HCT116 (cell line): Measurements from ENCODE around the gene PCMT1. TPM values are rescaled to one million over a fixed set of nuclear protein-coding genes. Genes with fewer than 3 reads are reported as not detected.

Experiments
- ATAC-seq: fragments of 200-7000 bp; cut with Tn5 transposase; 2 replicates; pipeline ENCODE4 v1.9.1; 2020; ENCODE audit warnings: mild to moderate bottlenecking, moderate library complexity
- BruUV-seq: library from RNA; stranded (reverse); fragments of 400-500 nt; replicated peaks from 2 replicates; lab custom pipeline; 2021; lab: Mats Ljungman, UMichigan
- CTCF ChIA-PET: fragments of 300-600 bp; sonication (Branson Sonifier 250); formaldehyde crosslinking; loops from one replicate; lab custom pipeline; 2021; ENCODE audit warnings: antibody characterized with exemption; lab: Charles Lee
- POLR2A ChIA-PET: fragments of 300-600, 350-600 bp; sonication (Branson Sonifier 250); formaldehyde crosslinking; loops from one replicate; lab custom pipeline; 2021; ENCODE audit warnings: antibody characterized with exemption; lab: Charles Lee
- RAD21 ChIA-PET, 2 experiments: fragments of 300-600 bp; sonication (Branson Sonifier 250); formaldehyde crosslinking; loops; one replicate each; lab custom pipeline; 2023; ENCODE audit warnings: low total read pairs in 2 of 2; ENCODE audit not compliant: uncharacterized antibody in 2 of 2, unreplicated experiment in 2 of 2, low non-redundant PET in 1 of 2; lab: Charles Lee
- DNase-seq: peaks from one replicate; pipeline ENCODE4 v3.0.0-alpha.2; 2010; ENCODE audit warnings: low read depth, low spot score
- H2AFZ ChIP-seq: fragments of 200-600 bp; shearing (Covaris generic), sonication (generic); 2 replicates; pipeline ENCODE4 v1.6.1; 2017; ENCODE audit warnings: low read depth, mixed run types, mixed read lengths, antibody characterized with exemption, low read length; ENCODE audit not compliant: poor library complexity, severe bottlenecking
- H3K27ac ChIP-seq: 2 replicates; pipeline ENCODE4 v1.5.1; 2012; ENCODE audit warnings: low read depth, low read length
- H3K27me3 ChIP-seq: fragments of 200-600 bp; sonication (generic); 2 replicates; pipeline ENCODE4 v1.6.1; 2016; ENCODE audit warnings: mixed run types, low read length, mixed read lengths; ENCODE audit not compliant: insufficient read depth
- H3K36me3 ChIP-seq, 2 experiments: fragments of 200-500 bp in 1 of 2; fragments of 200-600 bp in 1 of 2; sonication (Bioruptor generic) in 1 of 2; sonication (generic) in 1 of 2; 2 replicates each; pipeline versions ENCODE4 v1.5.1 to v1.6.1; 2014 to 2016; ENCODE audit warnings: low read length in 2 of 2, inconsistent platforms in 1 of 2, mixed read lengths in 1 of 2, mixed run types in 1 of 2; ENCODE audit not compliant: insufficient read depth in 2 of 2, control insufficient read depth in 1 of 2
- H3K4me1 ChIP-seq, 2 experiments: fragments of 200-600 bp in 1 of 2; sonication (generic) in 1 of 2; 2 replicates each; pipeline versions ENCODE4 v1.5.1 to v1.6.1; 2012 to 2017; ENCODE audit warnings: low read length in 2 of 2, inconsistent platforms in 1 of 2, mild to moderate bottlenecking in 1 of 2, mixed read lengths in 1 of 2, mixed run types in 1 of 2, moderate library complexity in 1 of 2; ENCODE audit not compliant: insufficient read depth in 2 of 2, control insufficient read depth in 1 of 2
- H3K4me2 ChIP-seq: fragments of 200-600 bp; sonication (generic); 2 replicates; pipeline ENCODE4 v1.6.1; 2017; ENCODE audit warnings: mixed run types, low read length, mixed read lengths
- H3K4me3 ChIP-seq, 2 experiments: fragments of 200-600 bp in 1 of 2; sonication (generic) in 1 of 2; replicated peaks in 1 of 2; 2 replicates each; pipeline ENCODE4 v1.5.1; 2011 to 2016; ENCODE audit warnings: low read length in 2 of 2, control low read depth in 1 of 2, low read depth in 1 of 2, mild to moderate bottlenecking in 1 of 2, mixed read lengths in 1 of 2, mixed run types in 1 of 2
- H3K79me2 ChIP-seq: fragments of 200-600 bp; sonication (generic); 2 replicates; pipeline ENCODE4 v1.6.1; 2017; ENCODE audit warnings: mild to moderate bottlenecking, mixed run types, low read length, moderate library complexity, mixed read lengths; ENCODE audit not compliant: insufficient read depth
- H3K9ac ChIP-seq: fragments of 200-600 bp; sonication (generic); 2 replicates; pipeline ENCODE4 v1.6.1; 2016; ENCODE audit warnings: low read length, mixed read lengths
- H3K9me2 ChIP-seq: fragments of 200-600 bp; sonication (generic), shearing (Covaris generic); 2 replicates; pipeline ENCODE4 v1.6.1; 2017; ENCODE audit warnings: mixed run types, mild to moderate bottlenecking, moderate library complexity; ENCODE audit not compliant: insufficient read depth
- H3K9me3 ChIP-seq, 2 experiments: fragments of 200-500 bp in 1 of 2; fragments of 200-600 bp in 1 of 2; sonication (Bioruptor generic) in 1 of 2; sonication (generic) in 1 of 2; 2 replicates each; pipeline ENCODE4 v1.6.1; 2014 to 2017; ENCODE audit warnings: low read length in 2 of 2, mixed read lengths in 2 of 2, inconsistent platforms in 1 of 2, low read depth in 1 of 2, mild to moderate bottlenecking in 1 of 2, mixed run types in 1 of 2, moderate library complexity in 1 of 2; ENCODE audit not compliant: control insufficient read depth in 1 of 2, insufficient read depth in 1 of 2
- H4K20me1 ChIP-seq: fragments of 200-600 bp; sonication (generic), shearing (Covaris generic); 2 replicates; pipeline ENCODE4 v1.6.1; 2017; ENCODE audit warnings: mixed run types, mild to moderate bottlenecking, moderate library complexity; ENCODE audit not compliant: insufficient read depth
- CBX3 ChIP-seq: IDR thresholded peaks from 2 replicates; pipeline ENCODE4 v1.6.1; 2012; ENCODE audit warnings: low read depth
- EGR1 ChIP-seq: IDR thresholded peaks from 2 replicates; pipeline ENCODE4 v1.6.1; 2012; ENCODE audit warnings: low read depth
- EZH2 ChIP-seq: fragments of 200-600 bp; sonication (generic); IDR thresholded peaks from 2 replicates; pipeline ENCODE4 v1.6.1; 2017; ENCODE audit warnings: antibody characterized with exemption, mixed run types
- EZH2phosphoT487 ChIP-seq: fragments of 200-600 bp; IDR thresholded peaks from 2 replicates; pipeline ENCODE4 v1.6.1; 2018; ENCODE audit warnings: antibody characterized with exemption, borderline replicate concordance
- FOSL1 ChIP-seq: IDR thresholded peaks from 2 replicates; pipeline ENCODE4 v1.6.1; 2012; ENCODE audit warnings: low read depth
- POLR2A ChIP-seq: IDR thresholded peaks from 2 replicates; pipeline ENCODE4 v1.7.0; 2011; ENCODE audit warnings: borderline replicate concordance; ENCODE audit not compliant: insufficient read depth, insufficient read length; ENCODE audit errors: extremely low read depth
- POLR2AphosphoS5 ChIP-seq: IDR thresholded peaks from 2 replicates; pipeline ENCODE4 v1.6.1; 2011; ENCODE audit warnings: mild to moderate bottlenecking, low read depth, low read length, moderate library complexity
- SIN3A ChIP-seq: IDR thresholded peaks from 2 replicates; pipeline ENCODE4 v1.6.1; 2012; ENCODE audit warnings: low read depth
- YY1 ChIP-seq: IDR thresholded peaks from 2 replicates; pipeline ENCODE4 v1.6.1; 2011; ENCODE audit warnings: low read length, low read depth, moderate library complexity, mild to moderate bottlenecking; ENCODE audit not compliant: insufficient replicate concordance; ENCODE audit errors: extremely low read depth
- ZFX ChIP-seq: fragments of 450-650 bp; IDR thresholded peaks from 2 replicates; pipeline ENCODE4 v1.6.1; 2017
- ZNF274 ChIP-seq: fragments of 200-500 bp; sonication (Bioruptor generic); IDR thresholded peaks from 2 replicates; pipeline ENCODE4 v1.6.1; 2014; ENCODE audit warnings: mild to moderate bottlenecking, low read depth, low read length, inconsistent platforms
- intact Hi-C: fragments of 100-400 bp; cut with micrococcal nuclease; formaldehyde crosslinking; loops from 2 replicates; pipeline ENCODE4 v1.10.0; 2022
- total RNA-seq: library from RNA; stranded (reverse); gene quantifications from one replicate; pipeline ENCODE4 v1.2.1, GENCODE V29; 2021; ENCODE audit not compliant: unreplicated experiment
- TF ChIP-seq, protein P1 (sequence below): IDR thresholded peaks from 2 replicates; pipeline ENCODE4 v1.6.1; 2011; ENCODE audit warnings: mild to moderate bottlenecking, low read length, moderate library complexity; ENCODE audit not compliant: insufficient replicate concordance; ENCODE audit errors: extremely low read depth
- TF ChIP-seq, protein P2 (sequence below), 3 experiments: fragments of 200-600 bp in 1 of 3; sonication (generic) in 1 of 3; IDR thresholded peaks in 2 of 3; conservative IDR thresholded peaks in 1 of 3; 2 replicates each; pipeline ENCODE4 v1.5.1; 2012 to 2017; ENCODE audit warnings: low read depth in 2 of 3, low read length in 2 of 3, antibody characterized with exemption in 1 of 3, borderline replicate concordance in 1 of 3, control low read depth in 1 of 3, mild to moderate bottlenecking in 1 of 3, mixed read lengths in 1 of 3, mixed run types in 1 of 3, moderate library complexity in 1 of 3; ENCODE audit not compliant: insufficient read depth in 1 of 3
- TF ChIP-seq, protein P3 (sequence below): IDR thresholded peaks from 2 replicates; pipeline ENCODE4 v1.6.1; 2012

The PCMT1 gene
- total RNA-seq, 1 experiment from 2014 or later: 86.9 TPM

- H3K4me3 ChIP-seq: peak overlapping the region in 1 of 2 experiments; percentile 40; a peak in 2 of 4 replicates
- H3K9me2 ChIP-seq: no peaks in the 10 kb centered on the region
- no peak for ATAC-seq
- peak overlapping the region; percentile 38 for H3K9ac ChIP-seq
- H3K9me3 ChIP-seq: no peaks in the 10 kb centered on the region
- no peak for TF ChIP-seq ZNF274
- no peak for TF ChIP-seq SIN3A
- TF ChIP-seq FOSL1: no peak
- no peak for TF ChIP-seq YY1
- TF ChIP-seq, protein P1, sequence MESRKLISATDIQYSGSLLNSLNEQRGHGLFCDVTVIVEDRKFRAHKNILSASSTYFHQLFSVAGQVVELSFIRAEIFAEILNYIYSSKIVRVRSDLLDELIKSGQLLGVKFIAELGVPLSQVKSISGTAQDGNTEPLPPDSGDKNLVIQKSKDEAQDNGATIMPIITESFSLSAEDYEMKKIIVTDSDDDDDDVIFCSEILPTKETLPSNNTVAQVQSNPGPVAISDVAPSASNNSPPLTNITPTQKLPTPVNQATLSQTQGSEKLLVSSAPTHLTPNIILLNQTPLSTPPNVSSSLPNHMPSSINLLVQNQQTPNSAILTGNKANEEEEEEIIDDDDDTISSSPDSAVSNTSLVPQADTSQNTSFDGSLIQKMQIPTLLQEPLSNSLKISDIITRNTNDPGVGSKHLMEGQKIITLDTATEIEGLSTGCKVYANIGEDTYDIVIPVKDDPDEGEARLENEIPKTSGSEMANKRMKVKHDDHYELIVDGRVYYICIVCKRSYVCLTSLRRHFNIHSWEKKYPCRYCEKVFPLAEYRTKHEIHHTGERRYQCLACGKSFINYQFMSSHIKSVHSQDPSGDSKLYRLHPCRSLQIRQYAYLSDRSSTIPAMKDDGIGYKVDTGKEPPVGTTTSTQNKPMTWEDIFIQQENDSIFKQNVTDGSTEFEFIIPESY: no peak
- TF ChIP-seq EGR1: no peak
- no peak for TF ChIP-seq ZFX
- no peak for TF ChIP-seq EZH2
- TF ChIP-seq, protein P2, sequence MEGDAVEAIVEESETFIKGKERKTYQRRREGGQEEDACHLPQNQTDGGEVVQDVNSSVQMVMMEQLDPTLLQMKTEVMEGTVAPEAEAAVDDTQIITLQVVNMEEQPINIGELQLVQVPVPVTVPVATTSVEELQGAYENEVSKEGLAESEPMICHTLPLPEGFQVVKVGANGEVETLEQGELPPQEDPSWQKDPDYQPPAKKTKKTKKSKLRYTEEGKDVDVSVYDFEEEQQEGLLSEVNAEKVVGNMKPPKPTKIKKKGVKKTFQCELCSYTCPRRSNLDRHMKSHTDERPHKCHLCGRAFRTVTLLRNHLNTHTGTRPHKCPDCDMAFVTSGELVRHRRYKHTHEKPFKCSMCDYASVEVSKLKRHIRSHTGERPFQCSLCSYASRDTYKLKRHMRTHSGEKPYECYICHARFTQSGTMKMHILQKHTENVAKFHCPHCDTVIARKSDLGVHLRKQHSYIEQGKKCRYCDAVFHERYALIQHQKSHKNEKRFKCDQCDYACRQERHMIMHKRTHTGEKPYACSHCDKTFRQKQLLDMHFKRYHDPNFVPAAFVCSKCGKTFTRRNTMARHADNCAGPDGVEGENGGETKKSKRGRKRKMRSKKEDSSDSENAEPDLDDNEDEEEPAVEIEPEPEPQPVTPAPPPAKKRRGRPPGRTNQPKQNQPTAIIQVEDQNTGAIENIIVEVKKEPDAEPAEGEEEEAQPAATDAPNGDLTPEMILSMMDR (IDR thresholded peaks at IDR 0.05 in 2 of 3, conservative IDR thresholded peaks at IDR 0.05 in 1 of 3; ENCODE audit: borderline replicate concordance in 1 of 3, insufficient read depth in 1 of 3, low read depth in 2 of 3, low read length in 2 of 3): no peak
- no peak for TF ChIP-seq POLR2AphosphoS5
- TF ChIP-seq EZH2phosphoT487: no peak
- no peak for TF ChIP-seq POLR2A
- TF ChIP-seq CBX3: no peak
- TF ChIP-seq, protein P3, sequence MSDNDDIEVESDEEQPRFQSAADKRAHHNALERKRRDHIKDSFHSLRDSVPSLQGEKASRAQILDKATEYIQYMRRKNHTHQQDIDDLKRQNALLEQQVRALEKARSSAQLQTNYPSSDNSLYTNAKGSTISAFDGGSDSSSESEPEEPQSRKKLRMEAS: no peak
- TF ChIP-seq, all 23 proteins: peak for 0
- RAD21 ChIA-PET: no interaction called here
- intact Hi-C loops: no loop called here
- H2AFZ ChIP-seq: no peak overlapping the region
- peak overlapping the region; percentile 74 for H3K4me2 ChIP-seq
- no peaks in the 10 kb centered on the region for H3K27me3 ChIP-seq
- peaks cover 38 to 43% of the 10 kb centered on the region in 2 experiments for H3K4me1 ChIP-seq
- peak overlapping the region; percentile 68; the same call in 1 of the 2 replicates for H3K27ac ChIP-seq
- no peaks in the 10 kb centered on the region for H3K36me3 ChIP-seq
- POLR2A ChIA-PET: no interaction called here
- H4K20me1 ChIP-seq: no peaks in the 10 kb centered on the region
- BruUV-seq: no TSS peak
- CTCF ChIA-PET: no interaction called here
- DNase-seq: no peak
- H3K79me2 ChIP-seq: peaks cover 7% of the 10 kb centered on the region; the same call in 1 of the 2 replicates
Measured at GRCh38 chr6:149855741-149856140, 106.2 kb downstream of the PCMT1 start.
